T-helper 1 cell treated with Interleukin-12 subunit alpha and Interleukin-12 subunit beta and Interleukin-4 antibody, amounts not matched to agents 30 μg/mL and 1 μg/mL, for 36 hours (primary cell): Measurements from ENCODE around the gene CLCN2.

ENCODE experiments used
- H3K27ac Mint-ChIP-seq: one replicate; pipeline ENCODE4 v1.8.0; 2021; ENCODE audit warnings: mild to moderate bottlenecking, mixed read lengths
- H3K27me3 Mint-ChIP-seq: one replicate; pipeline ENCODE4 v1.8.0; 2021; ENCODE audit warnings: low read depth, mixed read lengths
- H3K36me3 Mint-ChIP-seq: one replicate; pipeline ENCODE4 v1.8.0; 2021; ENCODE audit warnings: low read depth, mixed read lengths
- H3K4me1 Mint-ChIP-seq: one replicate; pipeline ENCODE4 v1.8.0; 2021; ENCODE audit warnings: low read depth, mixed read lengths
- H3K4me3 Mint-ChIP-seq: one replicate; pipeline ENCODE4 v1.8.0; 2021; ENCODE audit warnings: mild to moderate bottlenecking, moderate library complexity, mixed read lengths
- H3K9me3 Mint-ChIP-seq: one replicate; pipeline ENCODE4 v1.8.0; 2021; ENCODE audit warnings: mixed read lengths

Gene CLCN2

DNA sequence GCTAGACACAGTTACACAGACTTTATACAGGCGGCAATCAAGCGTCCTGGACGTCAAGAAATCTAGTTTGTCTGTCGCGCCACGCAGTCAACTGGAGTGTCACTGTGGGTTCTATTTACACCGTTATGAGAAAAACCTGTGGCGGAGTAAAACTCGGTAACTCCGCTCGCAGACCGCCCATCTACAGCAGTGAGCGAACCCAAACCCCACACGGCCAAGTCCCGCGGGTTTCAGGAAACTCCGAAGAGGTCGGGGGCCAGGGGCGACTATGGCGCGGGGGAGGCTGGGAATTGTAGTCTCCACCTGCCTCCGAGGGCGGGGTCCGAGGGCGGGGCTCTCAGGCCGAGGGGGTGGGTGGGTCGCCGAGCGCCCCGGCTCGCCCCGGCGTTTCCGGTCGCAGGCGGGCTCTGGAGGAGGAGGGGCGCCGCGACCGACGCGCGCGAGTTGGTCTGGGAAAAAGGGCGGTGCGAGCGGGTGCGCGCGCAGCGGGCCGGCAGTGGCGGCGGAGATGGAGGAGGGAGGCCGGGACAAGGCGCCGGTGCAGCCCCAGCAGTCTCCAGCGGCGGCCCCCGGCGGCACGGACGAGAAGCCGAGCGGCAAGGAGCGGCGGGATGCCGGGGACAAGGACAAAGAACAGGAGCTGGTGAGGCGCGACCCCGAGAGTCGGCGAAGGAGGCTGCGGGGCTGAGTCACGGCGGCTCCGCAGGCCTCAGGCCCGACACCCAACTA lies 62.5 kb downstream of the CLCN2 start, which contains the start of gene PSMD2:
PSMD2 (plus strand) TSS at position 483 of the 729 bp plus-strand sequence; CDS start at position 509, 26 bp downstream.
- peaks cover 17% of the 10 kb centered on the region for H3K4me1 Mint-ChIP-seq
- peak within 1 kb of the TSS; percentile 88 for H3K27ac Mint-ChIP-seq
- peaks cover 33% of the 10 kb centered on the region for H3K36me3 Mint-ChIP-seq
- H3K27me3 Mint-ChIP-seq = no peaks in the 10 kb centered on the region
- H3K4me3 Mint-ChIP-seq = peak within 1 kb of the TSS; percentile 98
- no peaks in the 10 kb centered on the region for H3K9me3 Mint-ChIP-seq

DNA sequence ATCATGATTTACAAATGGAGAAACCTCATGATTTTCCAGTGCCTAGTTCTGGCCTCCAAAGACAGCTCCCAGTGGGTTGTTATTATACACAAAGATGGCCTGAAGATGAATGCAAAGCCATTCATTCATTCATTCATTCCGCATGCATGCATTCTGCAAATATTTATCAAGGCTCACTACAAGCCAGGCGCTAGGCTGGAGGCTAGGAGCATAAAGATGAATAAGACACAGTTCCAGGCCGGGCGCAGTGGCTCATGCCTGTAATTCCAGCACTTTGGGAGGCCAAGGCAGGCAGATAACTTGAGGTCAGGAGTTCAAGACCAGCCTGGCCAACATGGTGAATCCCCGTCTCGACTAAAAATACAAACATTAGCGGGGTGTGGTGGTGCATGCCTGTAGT lies 64.8 kb downstream of the CLCN2 start:
- H3K4me3 Mint-ChIP-seq = no peak overlapping the region
- no peak overlapping the region for H3K27ac Mint-ChIP-seq
- H3K9me3 Mint-ChIP-seq = no peaks in the 10 kb centered on the region
- H3K27me3 Mint-ChIP-seq = no peaks in the 10 kb centered on the region
- H3K4me1 Mint-ChIP-seq = peaks cover 17% of the 10 kb centered on the region
- peaks cover 15% of the 10 kb centered on the region for H3K36me3 Mint-ChIP-seq
